PC-3 (cell line): Measurements from ENCODE around the gene SLC35F3.

Experiments
- EZH2 ChIP-seq: fragments of 300-600 bp; sonication (generic); IDR thresholded peaks from one replicate; pipeline ENCODE4 v1.6.1; 2017; ENCODE audit warnings: antibody characterized with exemption, mild to moderate bottlenecking, low read length; ENCODE audit not compliant: unreplicated experiment
- EZH2phosphoT487 ChIP-seq: fragments of 300-600 bp; sonication (generic); IDR thresholded peaks from 2 replicates; pipeline ENCODE4 v1.6.1; 2018; ENCODE audit warnings: mild to moderate bottlenecking, antibody characterized with exemption, low read length, borderline replicate concordance
- TF ChIP-seq, protein P1 (sequence below): fragments of 300-600 bp; sonication (generic); conservative IDR thresholded peaks from 2 replicates; pipeline ENCODE4 v1.5.1; 2017; ENCODE audit warnings: antibody characterized with exemption, low read depth, mild to moderate bottlenecking, low read length

DNA sequence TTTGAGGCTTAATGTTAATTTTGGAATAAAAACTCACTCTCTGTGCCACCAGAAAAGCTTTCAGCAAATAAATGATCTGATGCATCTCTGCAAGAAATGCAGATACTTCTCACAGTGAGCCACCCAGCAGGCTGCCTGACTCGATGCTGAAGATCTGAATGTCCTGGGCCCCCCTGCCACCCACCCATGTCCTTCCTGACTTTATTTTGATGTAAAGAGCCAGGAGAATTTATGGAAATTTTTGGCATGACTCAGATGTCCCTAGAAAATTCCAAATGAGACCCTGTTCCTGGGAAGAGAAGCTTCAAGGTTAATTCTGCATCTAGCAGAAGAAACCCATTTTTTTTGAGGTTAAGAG, 406.0 kb downstream of the SLC35F3 start:
- TF ChIP-seq, protein P1, sequence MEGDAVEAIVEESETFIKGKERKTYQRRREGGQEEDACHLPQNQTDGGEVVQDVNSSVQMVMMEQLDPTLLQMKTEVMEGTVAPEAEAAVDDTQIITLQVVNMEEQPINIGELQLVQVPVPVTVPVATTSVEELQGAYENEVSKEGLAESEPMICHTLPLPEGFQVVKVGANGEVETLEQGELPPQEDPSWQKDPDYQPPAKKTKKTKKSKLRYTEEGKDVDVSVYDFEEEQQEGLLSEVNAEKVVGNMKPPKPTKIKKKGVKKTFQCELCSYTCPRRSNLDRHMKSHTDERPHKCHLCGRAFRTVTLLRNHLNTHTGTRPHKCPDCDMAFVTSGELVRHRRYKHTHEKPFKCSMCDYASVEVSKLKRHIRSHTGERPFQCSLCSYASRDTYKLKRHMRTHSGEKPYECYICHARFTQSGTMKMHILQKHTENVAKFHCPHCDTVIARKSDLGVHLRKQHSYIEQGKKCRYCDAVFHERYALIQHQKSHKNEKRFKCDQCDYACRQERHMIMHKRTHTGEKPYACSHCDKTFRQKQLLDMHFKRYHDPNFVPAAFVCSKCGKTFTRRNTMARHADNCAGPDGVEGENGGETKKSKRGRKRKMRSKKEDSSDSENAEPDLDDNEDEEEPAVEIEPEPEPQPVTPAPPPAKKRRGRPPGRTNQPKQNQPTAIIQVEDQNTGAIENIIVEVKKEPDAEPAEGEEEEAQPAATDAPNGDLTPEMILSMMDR, result no peak
- TF ChIP-seq EZH2phosphoT487 (no peak), EZH2 (no peak)
